Nucleus accumbens (tissue), 56 donors: ENCODE data around the gene DHX30.
"Not testable (repeated sequence)": the region's sequence is repeated elsewhere in the genome, so short reads cannot be mapped to it uniquely, and the experiment has no call there.

ENCODE experiments used
- DNase-seq, 56 donors: peaks; one replicate each; lab custom pipeline; 2025; lab: John Stamatoyannopoulos, UW

The DHX30 gene, protein sequence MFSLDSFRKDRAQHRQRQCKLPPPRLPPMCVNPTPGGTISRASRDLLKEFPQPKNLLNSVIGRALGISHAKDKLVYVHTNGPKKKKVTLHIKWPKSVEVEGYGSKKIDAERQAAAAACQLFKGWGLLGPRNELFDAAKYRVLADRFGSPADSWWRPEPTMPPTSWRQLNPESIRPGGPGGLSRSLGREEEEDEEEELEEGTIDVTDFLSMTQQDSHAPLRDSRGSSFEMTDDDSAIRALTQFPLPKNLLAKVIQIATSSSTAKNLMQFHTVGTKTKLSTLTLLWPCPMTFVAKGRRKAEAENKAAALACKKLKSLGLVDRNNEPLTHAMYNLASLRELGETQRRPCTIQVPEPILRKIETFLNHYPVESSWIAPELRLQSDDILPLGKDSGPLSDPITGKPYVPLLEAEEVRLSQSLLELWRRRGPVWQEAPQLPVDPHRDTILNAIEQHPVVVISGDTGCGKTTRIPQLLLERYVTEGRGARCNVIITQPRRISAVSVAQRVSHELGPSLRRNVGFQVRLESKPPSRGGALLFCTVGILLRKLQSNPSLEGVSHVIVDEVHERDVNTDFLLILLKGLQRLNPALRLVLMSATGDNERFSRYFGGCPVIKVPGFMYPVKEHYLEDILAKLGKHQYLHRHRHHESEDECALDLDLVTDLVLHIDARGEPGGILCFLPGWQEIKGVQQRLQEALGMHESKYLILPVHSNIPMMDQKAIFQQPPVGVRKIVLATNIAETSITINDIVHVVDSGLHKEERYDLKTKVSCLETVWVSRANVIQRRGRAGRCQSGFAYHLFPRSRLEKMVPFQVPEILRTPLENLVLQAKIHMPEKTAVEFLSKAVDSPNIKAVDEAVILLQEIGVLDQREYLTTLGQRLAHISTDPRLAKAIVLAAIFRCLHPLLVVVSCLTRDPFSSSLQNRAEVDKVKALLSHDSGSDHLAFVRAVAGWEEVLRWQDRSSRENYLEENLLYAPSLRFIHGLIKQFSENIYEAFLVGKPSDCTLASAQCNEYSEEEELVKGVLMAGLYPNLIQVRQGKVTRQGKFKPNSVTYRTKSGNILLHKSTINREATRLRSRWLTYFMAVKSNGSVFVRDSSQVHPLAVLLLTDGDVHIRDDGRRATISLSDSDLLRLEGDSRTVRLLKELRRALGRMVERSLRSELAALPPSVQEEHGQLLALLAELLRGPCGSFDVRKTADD

DNA sequence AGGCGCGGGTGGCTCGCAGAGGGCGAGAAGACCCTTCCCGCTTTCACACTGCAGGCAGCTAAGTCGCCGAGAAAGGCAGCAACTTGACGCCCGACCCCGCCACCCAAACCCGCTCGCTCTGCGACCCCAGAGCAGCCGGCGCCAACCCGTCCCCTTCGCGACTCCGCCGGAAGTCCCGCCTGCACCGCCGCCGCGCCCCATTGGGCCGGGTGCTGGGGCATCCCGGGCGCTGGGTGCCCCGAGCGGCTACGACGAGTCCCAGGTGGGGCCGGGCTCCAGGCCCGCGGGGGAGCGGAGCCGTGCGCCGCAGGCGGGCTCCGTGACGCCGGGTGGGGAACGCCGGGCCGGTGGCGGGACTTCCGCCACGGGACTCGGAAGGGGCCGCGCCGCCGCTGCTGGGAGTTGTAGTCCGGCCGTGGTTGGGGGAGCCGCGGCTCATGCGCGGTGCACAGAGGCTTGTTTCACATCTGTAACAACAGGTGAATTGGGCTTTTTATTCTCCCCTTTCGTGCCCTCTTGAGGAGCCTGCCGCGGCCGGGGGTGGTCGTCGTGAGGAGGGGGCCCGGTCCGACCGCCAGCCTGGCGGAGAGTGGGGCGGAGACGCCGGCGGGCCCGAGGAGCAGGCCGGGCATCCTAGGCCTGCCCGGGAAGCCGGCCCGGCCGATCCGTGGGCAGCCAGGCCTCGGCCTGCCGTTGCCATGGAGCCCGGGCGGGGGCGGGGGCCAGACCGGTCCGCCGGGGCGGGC is at the start of gene DHX30:
Gene DHX30, plus strand, starts transcription at position 405 of the 746 bp plus-strand sequence. CDS start 7,546 bp downstream, outside the sequence.
- DNase-seq, result peak in 55 of 56 donors; percentile 41 to 94 (median 85)

DNA sequence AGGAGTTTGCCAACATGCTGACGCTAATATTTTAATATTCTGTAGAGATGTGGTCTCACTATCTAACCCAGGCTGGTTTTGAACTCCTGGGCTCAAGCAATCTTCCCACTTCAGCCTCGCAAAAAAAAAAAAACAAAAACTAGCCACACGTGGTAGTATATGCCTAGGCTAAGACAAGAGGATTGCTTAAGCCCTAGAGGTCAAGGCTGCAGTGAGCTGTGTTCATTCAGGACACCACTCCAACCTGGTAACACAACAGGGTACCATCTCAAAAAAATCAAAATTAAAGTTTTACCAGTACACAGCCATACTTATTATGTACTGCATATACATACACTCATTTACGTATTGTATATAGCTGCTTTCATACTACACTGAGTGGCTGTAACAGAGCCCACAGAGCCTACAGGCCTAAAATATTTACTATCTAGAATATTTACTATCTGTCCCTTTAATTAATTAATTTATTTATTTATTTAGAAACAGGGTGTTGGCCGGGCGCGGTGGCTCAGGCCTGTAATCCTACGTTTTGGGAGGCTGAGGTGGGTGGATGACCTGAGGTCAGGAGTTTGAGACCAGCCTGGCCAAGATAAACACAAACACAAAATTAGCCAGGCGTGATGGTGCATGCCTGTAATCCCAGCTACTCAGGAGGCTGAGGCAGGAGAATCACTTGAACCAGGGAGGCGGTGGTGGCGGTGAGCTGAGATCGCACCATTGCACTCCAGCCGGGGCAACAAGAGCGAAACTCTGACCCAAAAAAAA is 44.5 kb upstream of the DHX30 start:
- DNase-seq, result no peak

DNA sequence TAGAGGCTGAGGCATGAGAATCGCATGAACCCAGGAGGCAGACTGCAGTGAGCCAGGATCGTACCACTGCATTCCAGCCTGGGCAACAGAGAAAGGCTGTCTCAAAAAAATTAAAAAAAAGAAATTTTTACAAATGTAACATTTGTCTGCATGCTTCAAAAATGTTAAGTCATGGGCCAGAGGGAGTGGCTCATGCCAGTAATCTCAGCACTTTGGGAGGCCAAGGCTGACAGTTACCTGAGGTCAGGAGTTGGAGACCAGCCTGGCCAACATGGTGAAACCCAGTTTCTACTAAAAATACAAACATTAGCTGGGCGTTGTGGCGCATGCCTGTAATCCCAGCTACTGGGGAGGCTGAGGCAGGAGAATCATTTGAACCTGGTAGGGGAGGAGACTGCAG is 42.7 kb upstream of the DHX30 start:
- not testable (repeated sequence) for DNase-seq

DNA sequence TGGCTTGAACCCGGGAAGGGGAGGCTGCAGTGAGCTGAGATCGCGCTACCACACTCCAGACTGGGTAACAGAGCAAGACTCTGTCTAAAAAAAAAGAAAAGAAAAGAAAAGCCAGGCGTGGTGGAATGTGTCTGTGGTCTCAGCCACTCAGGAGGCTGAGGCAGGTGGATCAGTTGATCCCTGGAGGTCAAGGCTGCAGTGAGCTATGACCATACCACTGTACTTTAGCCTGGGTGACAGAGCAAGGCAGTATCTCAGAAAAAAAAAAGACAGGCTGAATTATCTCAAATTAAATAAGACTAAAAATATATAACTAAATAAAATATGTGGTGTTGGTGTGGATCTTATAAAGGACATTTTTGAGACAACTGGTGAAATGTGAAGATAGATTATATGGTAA is 41.9 kb upstream of the DHX30 start:
- no peak for DNase-seq

DNA sequence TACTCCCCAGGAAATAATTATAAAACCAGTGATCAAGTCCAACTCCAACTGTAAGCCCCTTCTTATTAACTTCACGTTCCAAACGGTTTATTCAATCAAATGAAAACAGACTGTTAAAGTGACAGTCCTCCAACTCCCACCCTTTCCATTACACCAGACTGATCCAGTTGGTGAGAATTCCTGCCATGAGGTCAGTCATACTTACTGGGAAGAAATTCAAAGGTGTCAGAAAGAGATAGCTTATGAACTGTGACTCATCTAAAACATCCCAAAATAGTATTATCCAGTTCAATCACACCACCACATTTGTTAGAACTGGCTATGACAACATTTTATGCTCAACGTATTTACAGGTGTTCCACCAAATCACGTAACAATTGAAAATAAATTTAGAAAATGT is 40.7 kb upstream of the DHX30 start:
- no peak for DNase-seq

DNA sequence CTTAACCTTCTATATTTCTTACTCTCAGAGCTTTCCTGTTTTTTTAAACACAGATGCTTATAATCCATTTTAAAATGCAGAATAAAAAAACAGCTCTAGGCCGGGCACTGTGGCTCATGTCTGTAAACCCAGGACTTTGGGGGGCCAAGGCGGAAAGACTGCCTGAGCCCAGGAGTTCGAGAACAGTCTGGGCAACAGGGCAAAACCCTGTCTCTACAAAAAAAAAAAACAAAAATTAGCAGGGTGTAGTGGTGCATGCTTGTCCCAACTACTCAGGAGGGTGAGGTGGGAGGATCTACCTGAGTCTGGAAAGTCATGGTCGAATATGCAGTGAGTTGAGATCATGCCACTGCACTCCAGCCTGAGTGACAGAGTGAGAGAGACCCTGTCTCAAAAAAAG is 36.8 kb upstream of the DHX30 start:
- DNase-seq, result no peak

DNA sequence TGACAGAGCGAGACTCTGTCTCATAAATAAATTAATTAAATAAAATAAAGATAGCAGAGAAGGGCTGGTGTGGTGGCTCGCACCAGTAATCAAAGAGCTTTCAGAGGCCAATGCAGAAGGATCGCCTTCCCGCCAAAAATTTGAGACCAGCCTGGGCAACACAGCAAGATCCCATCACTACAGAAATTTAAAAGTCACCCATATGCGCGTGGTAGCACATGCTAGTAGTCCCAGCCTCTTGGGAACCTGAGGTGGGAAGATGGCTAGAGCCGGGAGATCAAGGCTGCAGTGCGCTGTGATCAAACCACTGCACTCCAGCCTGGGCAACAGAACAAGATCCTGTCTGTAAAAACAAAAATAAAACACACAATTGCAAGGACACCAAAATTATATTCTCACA is 30.9 kb upstream of the DHX30 start:
- no peak for DNase-seq

DNA sequence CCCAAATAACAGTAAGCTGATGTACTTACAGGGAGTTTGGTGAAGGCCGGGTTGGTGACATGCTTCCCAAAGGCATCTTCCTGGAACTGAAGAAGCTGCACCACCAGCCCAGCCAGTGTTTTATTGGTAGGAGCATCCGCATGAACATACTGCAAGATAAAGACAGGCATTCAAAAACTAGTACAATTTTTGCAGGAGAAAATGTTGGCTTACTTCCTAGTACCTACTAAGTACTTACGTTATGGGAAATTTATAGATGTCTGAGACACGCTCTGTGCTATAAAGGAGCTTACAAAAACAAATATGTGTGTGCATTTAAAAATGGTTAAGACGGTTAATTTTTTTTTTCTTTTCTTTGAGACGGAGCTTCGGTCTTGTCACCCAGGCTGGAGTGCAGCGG is 30.1 kb upstream of the DHX30 start:
- no peak for DNase-seq

DNA sequence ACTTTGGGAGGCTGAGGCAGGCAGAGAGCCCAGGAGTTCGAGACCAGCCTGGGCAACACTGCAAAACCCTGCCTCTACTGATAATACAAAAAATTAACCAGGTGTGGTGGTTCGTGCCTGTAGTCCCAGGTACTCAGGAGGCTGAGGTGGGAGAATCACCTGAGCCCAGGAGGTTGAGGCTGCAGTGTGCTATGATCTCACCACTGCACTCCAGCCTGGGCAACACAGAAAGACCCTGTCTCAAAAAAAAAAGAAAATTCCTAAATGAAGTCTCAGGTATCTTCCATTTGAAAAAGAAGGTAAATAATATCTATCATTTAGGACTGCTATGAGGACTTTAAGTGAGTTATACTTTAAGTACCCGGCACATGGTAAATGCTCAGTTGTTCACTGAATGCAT is 24.2 kb upstream of the DHX30 start:
- DNase-seq, result no peak

DNA sequence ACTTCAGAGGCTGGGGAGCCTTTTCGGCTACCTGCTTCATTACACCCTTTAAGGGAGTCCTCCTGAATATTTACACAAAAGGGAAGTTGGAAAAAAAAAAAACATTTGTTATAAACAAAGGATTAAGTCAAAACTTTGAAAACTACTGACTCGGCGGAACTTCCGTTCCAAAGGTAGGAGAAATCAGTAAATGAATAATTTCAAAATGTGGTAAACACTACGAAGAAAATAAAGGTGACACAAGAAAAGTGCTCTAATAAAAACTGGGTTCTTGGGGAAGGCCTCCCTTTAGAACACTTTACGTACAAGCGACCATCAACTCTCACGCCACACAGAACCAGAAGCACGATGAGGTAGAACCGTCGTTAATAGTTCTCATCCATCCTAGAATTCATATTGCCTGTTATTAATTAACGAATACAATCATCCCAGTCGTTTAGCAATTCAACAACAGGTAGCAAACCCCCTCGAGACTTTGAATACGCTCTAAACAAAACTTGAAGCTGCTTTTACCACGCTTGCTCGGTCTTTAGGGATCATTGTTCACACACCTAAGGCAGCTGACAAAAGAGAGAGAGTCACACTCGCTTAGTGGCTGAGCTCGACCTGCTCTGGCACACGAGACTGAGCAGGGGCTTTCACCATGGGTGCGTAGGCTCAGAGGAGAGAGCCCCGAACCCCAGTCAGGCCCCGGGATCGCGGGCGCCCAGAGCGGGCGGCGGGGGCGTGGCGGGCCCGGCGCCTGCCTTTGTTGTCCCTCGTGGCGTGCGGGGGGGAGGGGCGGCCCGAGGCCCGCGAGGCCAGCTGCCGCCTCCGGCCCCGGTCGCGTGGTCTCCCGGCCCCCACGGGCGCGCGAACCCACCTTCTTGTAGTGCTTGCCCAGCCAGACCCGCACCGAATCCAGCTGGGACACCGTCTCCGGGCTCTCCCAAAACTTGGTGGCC is 21.9 kb upstream of the DHX30 start:
- peak in 46 of 56 donors; percentile 8 to 82 (median 70) for DNase-seq

DNA sequence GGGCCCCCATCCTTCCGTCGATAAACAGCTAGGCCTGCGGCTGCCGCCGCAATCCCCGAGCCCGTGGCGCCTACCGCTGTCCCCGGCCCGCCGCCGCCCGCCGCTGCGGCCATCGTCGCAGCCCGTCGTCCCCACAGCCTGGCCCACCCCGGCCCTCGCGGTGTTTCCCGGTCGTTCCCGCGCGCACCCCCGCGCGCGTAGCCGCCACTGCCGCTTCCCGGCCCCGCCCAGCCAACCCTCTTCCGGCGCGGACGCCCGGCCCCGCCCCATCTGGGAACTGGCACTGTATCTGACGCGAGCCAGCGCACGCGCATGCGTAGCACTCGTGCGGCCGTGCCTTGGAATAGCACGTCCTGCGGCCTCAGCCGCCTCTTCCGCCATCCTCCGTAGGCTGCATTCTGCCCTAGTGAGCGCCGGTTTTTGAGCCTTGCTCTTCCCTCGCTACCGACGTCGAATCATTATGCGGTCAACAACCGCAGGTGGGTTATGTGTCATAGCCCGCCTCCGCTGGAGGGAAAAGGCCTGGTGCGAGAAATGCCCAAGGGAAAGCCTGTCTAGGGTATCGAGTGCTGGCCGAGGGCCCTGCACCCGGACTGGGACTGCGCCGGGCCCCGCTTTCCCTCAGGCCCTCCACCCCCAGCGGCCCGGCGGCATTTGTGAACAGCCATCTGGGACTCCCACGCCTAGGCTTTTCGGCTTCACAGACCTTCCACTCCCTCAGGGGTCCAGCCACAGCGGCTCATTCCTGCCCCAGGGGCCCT is 21.1 kb upstream of the DHX30 start, which contains the start of gene SMARCC1:
Gene SMARCC1, minus strand, starts transcription at position 209 of the 761 bp plus-strand sequence. Its CDS starts 96 bp downstream, at position 113.
- peak; percentile 36 to 98 (median 94) for DNase-seq

DNA sequence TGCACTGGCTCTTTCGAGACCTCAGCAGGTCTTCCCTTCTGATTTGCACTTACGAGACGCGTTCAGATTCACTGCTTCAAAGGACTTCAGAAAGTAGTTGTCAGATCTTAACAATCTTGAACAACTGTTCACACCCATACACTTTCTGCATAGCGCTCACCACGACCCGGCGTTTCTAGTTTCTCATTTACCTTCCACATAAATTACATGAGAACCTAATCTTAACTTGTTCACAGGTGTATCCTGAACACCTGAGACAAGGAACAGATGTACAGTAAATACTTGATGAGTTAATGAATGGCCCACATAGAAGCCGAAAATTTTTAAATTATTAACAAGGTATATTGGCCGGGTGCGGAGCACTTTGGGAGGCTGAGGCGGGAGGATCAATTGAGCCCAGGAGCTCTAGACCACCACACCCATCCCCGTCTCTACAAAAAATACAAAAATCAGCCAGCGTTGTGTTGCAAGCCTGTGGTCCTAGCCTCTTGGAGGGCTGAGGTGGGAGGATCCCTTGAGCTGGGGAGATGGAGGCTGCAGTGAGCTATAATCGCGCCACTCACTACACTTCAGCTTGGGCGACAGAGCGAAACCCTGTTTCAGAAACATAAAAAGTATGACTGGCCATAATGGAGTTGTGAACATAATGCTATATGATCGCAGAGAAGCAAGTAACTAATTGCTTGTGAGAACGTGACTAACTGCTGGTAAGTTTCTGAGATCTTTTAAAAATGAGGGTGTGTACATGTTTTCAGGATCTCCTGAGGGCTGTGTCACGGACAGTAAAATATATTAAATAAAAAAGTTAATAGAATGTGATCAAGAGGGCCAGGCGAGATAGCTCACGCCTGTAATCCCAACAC is 20.3 kb upstream of the DHX30 start:
- DNase-seq, result peak in 1 of 56 donors; percentile 2

DNA sequence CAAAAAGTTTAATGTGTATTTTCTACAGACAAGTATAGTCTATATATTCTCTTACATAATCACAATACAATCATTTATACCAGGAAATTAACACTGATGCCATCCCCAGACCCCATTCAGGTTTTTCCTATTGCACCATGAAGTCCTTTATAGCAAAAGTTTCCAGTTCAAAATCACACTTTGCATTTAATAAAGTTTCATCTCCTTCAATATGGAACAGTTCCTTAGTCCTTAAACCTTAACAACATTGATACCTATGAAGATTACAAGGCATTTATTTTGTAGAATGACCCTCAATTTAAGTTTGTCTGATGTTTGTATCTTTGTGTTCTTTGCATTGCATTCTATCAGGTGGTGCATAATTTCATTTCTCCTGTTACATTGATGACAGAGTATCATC is 19.3 kb upstream of the DHX30 start:
- DNase-seq, result no peak

DNA sequence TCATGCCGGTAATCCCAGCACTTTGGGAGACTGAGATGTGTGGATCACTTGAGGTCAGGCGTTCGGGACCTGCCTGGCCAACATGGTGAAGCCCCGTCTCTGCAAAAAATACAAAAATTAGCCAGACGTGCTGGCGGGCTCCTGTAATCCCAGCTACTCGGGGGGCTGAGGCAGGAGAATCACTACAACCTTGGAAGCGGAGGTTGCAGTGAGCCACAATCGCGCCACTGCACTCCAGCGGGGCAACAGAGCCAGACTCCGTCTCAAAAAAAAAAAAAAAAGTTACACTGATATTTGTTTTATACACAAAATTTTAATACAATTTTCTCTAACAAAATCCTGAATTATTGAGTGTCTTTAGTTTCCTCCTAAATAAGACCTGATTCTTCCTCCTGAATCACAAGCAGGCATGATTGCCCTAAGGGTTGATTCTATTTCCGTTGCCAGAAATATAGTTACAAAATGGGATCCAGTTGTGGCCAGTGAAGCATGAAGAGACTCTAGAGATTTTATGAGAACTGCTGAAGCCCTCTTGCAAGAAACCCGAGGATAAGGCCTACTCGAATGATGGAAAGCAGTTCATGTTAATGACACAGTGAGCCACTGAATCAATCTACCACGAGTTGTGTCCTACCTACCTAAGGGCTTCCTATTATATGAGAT is 11.6 kb upstream of the DHX30 start:
- no peak for DNase-seq

DNA sequence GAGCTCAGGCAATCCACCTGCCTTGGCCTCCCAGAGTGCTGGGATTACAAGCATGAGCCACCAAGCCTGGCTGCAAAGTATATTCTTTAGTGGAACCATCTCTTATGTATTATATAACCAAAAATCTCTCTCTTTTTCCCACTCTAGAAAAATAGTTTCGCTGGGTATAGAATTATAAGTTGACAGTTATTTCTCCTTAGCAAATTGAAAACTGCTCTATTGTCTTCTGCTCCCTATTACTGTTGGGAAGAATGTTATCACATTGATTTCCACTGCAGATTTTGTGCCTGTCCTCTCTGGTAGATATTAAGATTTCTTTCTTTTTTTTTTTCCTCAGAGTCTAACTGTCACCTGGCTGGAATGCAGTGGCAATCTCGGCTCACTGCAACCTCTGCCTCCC is 10.2 kb upstream of the DHX30 start:
- no peak for DNase-seq

DNA sequence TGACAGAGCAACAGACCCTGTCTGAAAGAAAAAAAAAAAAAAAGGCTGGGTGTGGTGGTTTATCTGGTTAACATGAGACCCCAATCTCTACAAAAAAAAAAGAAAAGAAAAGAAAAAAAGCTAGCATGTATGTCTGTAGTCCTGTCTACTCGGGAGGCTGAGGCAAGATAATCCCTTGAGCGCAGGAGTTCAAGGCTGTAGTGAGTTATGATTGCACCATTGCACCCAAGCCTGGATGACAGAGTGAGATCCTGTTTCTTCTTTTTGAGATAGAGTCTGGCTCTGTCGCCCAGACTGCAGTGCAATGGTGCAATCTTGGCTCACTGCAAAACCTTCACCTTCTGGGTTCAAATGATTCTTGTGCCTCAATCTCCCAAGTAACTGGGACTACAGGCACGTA is 8.4 kb upstream of the DHX30 start:
- DNase-seq, result no peak
